ENCODE data around the gene DBNL. TPM values are rescaled to one million over a fixed set of nuclear protein-coding genes. Genes with fewer than 3 reads are reported as not detected.

DBNL gene
- total and polyA plus RNA-seq, 2 of the 13 experiments (the other 11 are each of a cell fraction or from before 2014, with no cell fraction given) = 20.8 to 35.1 TPM

- TF ChIP-seq POGK (CRISPR knock-in tag; conservative IDR thresholded peaks at IDR 0.05) = peak; percentile 77; the same call in 1 of the 2 replicates
- no peak for TF ChIP-seq CTCF (CRISPR knock-in tag; IDR thresholded peaks at IDR 0.05)
These were observed 48.7 kb downstream of the DBNL start (continued) for GRCh38 chr7:44093102-44093641.

GRCh38 chr7:44094365-44094764, 49.9 kb downstream of the DBNL start:
- ChIA-PET CTCF (ENCODE audit: low intra/inter-chr PET ratio, low total read pairs) (no interaction called here), POLR2A (no interaction called here)
- H3K9me3 ChIP-seq (ENCODE audit: low read length) = no peaks in the 10 kb centered on the region
- no peak overlapping the region for H2AFZ ChIP-seq (ENCODE audit: low read length)
- no peak overlapping the region for H3K4me3 ChIP-seq (replicated peaks in 1 of 3; ENCODE audit: insufficient read depth in 1 of 3, low read depth in 2 of 3, low read length in 3 of 3)
- H3K79me2 ChIP-seq (ENCODE audit: insufficient read depth, low read length) = no peaks in the 10 kb centered on the region
- H3K9ac ChIP-seq (ENCODE audit: insufficient read depth, low read depth, low read length) = no peak overlapping the region
- no TSS peak for BruUV-seq (replicated peaks)
- no peak overlapping the region for H3K27ac ChIP-seq (ENCODE audit: extremely low read length, insufficient read depth, low read length)
- TF ChIP-seq THAP11 (CRISPR knock-in tag; IDR thresholded peaks at IDR 0.05) (no peak), ZNF772 (CRISPR knock-in tag; IDR thresholded peaks at IDR 0.05) (no peak)
- 13% methylated on average over 2 of the region's 2 CpGs for WGBS (ENCODE audit: low lambda C conversion rate)
- H3K4me1 ChIP-seq (ENCODE audit: insufficient read depth, low read length) = peaks cover 50% of the 10 kb centered on the region
- peaks cover 0 to 2% of the 10 kb centered on the region in 2 experiments; a peak in 2 of 5 replicates for H3K27me3 ChIP-seq (ENCODE audit: control insufficient read depth in 1 of 2, insufficient read depth in 2 of 2, low read length in 2 of 2)
- no peak for FAIRE-seq
- ATAC-seq = no peak
- H4K20me1 ChIP-seq (ENCODE audit: insufficient read depth, low read length) = no peaks in the 10 kb centered on the region
- in situ Hi-C loops (cut with HindIII; ENCODE audit: extremely low pct_ligation_motif_present, low pct_unique_long_range_greater_than_20kb) = no loop called here
- no peaks in the 10 kb centered on the region for H3K36me3 ChIP-seq (replicated peaks in 1 of 2; ENCODE audit: control insufficient read depth in 1 of 2, insufficient read depth in 2 of 2, low read length in 2 of 2)
- no peak overlapping the region for H3K4me2 ChIP-seq (ENCODE audit: low read depth, low read length)
- no peak for DNase-seq (ENCODE audit: low spot score)
- intact Hi-C loops (cut with micrococcal nuclease; ENCODE audit: unreplicated experiment) = no loop called here
